Measurements from ENCODE around the gene CCL4L2. TPM values are rescaled to one million over a fixed set of nuclear protein-coding genes. Genes with fewer than 3 reads are reported as not detected.
A peak's percentile ranks its signal among the peaks of the same experiment; 100 is the strongest.
"Not testable (repeated sequence)": the region's sequence is repeated elsewhere in the genome, so short reads cannot be mapped to it uniquely, and the experiment has no call there.

Gene CCL4L2
- 1 to 10 TPM in 3 of 4 donors, under 1 TPM in 1; 0.26 to 3.5 (median 2.0) TPM for polyA plus RNA-seq (ENCODE audit: insufficient read length in 4 of 4)

DNA sequence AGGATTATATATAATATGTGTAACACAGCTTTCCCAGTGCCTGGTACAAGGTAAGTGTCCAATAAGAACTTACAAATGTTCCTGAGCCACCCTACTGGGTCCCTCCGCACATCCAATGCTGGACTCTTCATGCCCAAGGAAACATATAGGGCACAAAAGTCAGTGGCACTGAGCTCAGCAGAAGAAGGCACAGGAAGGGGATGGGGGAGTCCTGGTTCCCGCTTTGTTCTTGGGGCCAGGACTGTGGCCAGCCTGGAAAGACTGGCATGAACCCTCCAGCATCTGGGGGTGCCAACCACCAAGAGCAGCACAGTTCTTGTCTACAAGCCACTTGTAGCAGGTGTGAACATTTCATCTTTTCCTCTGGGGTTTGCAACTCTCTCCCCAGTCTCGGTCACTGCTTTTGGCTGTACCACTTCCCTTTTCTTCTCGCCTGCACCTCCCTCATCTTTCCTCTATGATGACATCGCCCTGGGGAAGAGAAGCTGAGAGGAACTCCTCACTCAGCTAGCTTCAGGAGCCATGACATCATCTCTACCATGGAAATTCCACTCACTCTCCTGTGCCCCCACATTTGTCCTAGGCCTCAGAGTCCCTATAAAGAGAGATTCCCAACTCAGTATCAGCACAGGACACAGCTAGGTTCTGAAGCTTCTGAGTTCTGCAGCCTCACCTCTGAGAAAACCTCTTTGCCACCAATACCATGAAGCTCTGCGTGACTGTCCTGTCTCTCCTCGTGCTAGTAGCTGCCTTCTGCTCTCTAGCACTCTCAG lies at the start of gene CCL4L2:
Gene CCL4L2, plus strand, starts transcription at position 625 of the 773 bp plus-strand sequence.
- not testable (repeated sequence) for DNase-seq (ENCODE audit: low read depth in 4 of 4, low spot score in 3 of 4)

DNA sequence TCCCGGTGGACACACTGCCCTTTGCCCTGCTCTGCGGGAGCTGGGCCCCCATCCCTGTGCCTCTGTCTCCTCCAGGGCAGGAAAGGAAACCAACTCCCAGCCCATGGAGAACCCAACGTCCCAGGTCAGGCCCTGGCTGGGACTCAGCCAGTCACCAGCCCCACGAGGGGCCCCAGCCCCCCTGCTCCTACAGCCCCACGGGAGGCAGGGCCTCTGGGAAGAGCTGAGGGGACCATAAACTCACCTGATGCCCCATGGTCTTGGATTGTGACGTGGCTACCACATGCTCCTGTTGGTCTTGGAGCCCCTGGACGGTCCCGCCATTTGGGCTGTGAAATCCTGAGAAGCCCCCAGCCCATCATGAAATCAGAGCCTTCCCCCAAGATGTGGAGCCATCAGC lies 42.0 kb upstream of the CCL4L2 start:
- DNase-seq (ENCODE audit: low read depth in 4 of 4, low spot score in 3 of 4), result not testable (repeated sequence)

DNA sequence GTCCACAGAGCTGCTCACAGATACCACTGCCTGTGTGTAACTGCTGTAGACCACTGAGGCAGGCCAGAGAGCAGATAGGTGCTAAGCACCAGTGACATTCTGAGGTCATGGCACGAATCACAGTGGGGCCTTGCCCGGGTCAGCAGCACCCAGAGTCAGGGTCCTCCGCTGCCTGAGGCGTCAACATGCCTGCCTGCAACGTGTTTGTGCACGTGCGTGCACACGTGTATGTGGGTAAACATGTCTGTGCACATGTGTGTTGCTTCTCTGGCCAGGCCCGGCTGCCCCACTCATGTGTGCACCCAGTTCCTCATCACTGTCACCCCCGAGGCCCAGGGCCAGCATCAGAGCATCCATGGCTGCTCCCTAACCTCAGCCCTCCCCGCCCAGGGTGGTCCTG lies 34.3 kb upstream of the CCL4L2 start, which contains the start of gene TBC1D3B:
Gene TBC1D3B, minus strand, starts transcription at position 101 of the 400 bp plus-strand sequence. CDS start 1,586 bp downstream, outside the sequence.
- DNase-seq (ENCODE audit: low read depth in 4 of 4, low spot score in 3 of 4), result not testable (repeated sequence)

DNA sequence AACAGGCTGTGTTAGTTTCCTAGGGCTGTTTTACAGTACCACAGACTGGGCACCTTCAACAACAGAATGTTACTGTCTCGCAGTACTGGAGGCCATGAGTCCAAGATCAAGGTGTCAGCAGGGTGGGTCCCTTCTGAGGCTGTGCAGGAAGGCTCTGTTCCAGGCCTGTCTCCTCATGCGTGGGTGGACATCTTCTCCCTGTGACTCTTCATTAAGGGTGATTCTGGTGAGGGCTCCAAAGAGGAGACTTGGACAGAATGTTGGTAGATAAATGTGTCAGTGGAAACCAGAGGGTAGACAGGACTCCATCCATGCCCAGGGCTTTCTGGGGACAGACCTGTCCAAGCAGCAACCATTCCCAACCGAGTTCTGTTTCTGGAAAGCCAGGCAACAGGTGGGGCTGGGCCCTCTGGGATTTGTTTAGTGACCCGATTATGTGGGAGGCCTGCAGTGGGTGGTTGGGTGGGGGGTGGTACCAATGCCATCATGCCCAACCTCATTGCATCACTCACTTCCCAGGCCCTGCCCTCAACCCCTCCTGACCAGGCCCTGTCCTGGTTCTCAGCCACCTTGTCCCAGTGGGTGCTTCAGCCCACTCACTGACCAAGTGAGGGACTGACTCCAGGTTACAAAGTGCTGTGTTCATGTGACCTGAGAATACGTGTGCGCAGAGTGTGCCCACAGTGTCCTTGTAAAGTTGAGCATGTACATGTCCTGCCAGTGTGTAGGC lies 29.3 kb upstream of the CCL4L2 start:
- not testable (repeated sequence) for DNase-seq (ENCODE audit: low read depth in 4 of 4, low spot score in 3 of 4)

DNA sequence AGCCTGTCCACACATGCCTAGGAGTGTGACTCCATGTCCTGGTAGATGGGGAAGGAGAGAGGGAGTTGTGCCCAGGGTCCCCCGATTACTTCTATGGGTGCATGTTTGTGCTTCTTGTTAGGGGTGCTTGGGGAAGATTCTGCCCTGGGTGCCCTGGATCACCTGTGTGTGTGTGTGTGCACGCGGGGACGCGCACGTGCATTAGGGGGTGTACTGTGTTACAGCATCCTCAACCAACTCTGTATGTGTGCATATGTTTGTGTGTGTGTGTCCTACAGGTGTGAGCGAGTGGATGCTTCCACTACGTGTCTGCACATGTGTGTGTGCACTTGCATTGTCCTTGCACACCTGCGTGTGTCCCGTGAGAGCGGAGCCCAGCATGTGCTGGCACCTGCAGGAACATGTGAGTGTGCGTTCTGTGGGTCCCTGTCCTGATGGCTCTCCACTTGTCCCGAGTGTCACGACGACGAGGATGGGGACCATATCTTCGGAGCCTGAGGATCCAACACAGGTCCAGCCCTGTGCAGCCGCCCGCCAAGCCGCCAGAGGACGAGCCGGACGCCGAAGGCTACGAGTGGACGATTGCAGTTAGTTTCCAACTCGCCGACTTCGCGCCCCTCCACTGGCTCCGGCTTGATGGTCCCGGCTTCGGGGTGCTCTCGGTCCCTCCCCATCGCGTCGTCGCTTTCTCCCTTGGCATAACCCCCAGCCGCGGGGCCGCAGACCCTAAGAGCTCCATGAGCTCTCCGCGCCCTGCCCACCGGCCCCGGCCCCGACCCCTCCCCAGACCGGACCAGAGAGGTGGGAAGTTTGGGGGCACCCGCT lies 28.5 kb upstream of the CCL4L2 start:
- DNase-seq (ENCODE audit: low read depth in 4 of 4, low spot score in 3 of 4), result peak in 1 of 4 donors; percentile 37

DNA sequence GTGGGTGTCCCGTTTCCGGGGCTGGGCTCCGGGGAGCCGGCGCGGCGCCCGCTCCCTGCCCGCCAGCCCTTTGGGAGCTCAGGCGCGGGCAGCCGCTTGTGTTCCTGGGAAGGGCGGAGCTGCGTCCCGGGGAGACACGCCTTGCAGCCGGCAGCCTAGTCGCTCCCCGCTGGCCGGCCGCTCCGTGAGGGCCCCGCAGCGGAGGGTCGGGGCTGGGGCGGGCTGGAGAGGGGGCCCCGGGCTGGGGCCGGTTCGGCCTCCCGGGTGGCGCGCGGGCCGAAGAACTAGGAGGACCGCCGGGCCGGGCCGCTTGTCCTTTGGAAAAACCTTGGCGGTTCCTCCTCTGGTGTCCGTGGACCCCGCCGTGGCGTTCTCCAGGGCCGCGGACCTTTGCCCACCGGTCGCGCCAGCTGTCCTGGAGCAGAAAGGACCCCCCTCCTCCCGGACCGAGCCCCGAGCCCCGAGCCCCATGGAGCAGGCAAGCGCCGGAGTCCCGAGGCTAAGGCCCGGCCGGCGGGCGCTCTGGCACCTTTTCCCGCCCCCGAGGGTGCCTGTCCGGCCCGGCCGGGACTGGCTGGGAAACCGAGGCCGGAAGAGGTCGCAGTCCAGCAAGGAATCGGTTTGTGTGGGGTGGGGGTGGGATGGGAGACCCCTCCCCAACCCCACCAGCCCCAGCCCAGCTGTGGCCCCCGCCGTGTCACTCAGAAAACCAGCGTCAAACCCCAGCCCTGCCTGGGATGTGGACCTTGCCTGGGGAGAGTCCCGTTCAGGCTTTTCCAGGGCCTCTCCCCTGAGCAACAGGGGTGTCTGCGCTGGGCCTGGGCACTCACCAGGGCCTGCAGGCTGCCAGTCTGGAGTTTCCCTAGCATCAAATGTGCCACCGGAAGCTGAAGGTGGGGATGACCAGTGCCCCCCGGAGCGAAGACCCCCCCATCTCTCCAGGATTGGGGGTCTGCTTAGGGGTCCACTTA lies 27.6 kb upstream of the CCL4L2 start:
- DNase-seq (ENCODE audit: low read depth in 4 of 4, low spot score in 3 of 4), result peak in 3 of 4 donors; percentile 10 to 74 (median 56)

DNA sequence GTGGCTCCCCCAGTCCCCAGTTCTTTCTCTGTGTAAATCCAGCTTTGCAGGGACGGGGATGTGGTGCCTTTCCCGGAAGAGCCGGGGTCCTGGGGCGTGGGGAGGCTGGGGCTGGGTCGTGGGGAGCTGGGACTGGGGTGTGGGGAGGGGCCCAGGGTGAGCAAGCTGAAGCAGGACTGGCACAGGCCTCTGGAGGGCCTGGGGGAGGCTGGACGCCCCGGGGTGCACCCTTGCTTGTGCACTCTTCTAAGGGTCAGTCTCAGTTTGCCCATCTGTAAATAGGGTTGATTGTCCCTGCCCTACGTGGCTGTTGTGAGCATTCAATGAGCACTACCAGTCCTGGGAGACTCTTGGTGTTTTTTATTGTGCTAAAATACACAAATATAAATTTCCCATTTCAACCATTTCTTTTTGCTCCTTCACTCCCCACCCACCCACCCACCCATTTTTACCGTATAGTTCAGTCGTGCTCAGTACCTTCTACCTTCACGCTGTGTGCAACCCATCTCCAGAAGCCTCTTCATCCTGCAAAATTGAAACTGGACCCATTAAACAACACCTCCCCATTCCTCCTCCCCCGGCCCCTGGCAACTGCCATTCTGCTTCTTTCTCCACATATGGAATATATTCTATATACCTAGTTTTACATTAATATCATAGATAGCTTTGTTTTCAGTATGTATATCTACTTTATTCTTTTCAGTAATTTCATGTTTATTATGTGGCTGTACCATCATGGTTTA lies 26.7 kb upstream of the CCL4L2 start:
- no peak for DNase-seq (ENCODE audit: low read depth in 4 of 4, low spot score in 3 of 4)

DNA sequence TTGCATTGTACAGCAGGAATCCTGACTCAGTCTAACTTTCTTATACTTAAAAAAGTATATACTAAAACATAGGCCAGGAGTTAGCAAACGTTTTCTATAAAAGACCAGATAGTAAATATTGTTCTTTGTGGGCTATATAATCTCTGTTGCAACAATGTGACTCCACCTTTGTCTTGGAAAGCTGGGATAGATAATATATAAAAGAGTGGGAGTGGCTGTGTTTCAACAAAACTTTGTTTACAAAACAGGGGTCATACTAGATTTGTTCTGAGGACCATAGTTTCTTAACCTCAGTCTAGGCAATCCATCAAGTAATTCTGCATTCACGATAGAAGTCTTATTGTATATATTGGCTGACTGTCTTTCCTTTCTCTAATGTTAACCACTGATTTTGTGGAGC lies 25.4 kb upstream of the CCL4L2 start:
- DNase-seq (ENCODE audit: low read depth in 4 of 4, low spot score in 3 of 4), result no peak

DNA sequence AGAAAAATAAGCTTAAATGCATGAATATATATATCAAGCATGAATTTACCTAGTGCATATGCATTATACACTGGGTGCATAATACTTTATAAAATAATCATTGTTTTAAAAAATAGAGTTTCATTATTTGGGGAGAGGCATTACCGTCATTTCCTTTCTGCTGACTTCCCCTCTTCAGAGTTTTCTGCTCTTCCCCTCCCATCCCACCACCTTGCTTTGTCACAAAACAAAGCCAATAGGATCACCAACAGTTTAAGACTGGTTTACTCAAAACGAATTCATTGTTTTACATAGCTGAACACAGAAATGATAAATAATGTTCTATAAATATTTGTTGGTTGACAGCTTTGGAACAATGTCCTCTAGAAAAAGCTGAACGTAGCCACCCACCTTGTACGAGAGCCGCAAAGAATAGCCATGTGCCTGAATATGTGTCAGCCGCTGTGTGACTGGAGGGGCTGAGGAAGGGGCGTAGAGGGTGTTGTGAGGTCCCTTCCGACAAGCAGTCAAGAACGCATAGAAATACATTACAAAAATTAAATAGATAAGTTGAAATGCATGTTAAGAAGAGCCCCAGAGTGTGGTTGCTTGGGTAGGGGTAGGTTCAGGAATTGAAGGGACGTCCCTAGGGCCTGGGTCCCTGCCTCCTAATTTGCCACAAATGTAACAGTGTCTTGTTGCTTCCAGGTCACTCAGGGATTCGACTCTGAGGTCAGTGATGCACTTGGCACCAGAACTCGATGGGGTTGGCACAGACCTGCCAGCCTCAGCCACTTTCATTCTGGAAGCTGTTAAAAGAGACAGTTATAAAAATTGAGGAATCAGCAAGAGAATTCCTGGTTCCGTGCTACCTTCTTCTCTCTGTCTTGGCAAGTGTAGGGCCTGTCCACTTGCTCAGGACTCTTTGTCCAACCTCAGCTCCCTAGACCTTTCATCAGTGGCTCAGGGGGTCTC lies 23.8 kb upstream of the CCL4L2 start:
- DNase-seq (ENCODE audit: low read depth in 4 of 4, low spot score in 3 of 4), result not testable (repeated sequence)

DNA sequence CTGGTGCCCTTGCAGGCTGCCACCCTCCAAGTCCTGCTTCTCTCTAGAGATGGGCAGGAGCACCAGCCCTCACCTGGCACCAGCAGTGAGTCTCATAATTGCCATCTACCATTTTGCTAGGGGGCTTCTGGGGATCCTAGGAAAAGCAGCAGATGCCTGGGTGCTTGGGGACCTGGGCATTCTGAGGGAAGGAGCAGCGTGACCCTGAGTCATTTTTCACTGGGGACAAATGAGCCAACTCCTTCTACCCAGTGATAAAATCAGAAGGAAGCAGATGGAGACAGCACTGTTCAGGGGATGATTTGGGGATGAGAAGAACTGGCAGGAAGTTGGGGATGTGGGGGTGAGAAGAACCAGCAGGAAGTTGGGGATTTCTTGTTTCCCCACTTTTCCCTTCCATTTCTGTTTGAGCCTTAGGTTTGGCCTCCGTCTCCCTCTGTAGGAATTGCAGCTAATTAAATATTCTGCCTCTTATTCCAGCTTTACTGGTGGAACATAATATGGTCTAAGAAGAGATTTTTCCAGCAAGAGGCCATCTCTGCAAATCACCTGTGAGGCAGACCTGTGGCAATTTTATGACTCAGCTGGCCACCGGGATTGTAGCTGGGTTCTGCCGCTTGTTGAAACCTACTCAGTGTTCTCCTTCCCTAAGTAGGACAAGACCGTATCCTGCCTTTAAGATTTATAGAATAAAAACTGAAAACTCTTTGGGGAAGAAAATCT lies 22.8 kb upstream of the CCL4L2 start:
- not testable (repeated sequence) for DNase-seq (ENCODE audit: low read depth in 4 of 4, low spot score in 3 of 4)

DNA sequence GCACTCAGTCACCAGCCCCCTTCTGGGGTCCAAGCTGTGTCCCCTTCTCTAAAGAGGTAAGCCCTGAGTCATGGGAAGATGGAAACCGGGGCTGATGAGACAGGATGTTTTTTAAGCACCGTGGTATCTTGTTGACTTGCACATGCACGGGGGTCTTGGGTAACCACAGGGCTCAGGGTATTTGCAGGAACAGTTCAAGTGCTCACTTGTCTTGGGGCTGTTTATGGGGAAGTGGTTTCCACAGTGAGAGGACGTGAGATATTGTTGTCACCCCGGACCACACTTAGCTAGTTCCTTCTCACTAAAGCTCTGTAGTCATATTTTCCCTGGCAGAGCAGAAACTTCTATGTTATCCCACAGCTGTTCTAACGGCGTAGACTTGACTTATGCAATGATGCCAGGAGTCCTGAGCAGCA lies 22.0 kb upstream of the CCL4L2 start:
- DNase-seq (ENCODE audit: low read depth in 4 of 4, low spot score in 3 of 4), result no peak

DNA sequence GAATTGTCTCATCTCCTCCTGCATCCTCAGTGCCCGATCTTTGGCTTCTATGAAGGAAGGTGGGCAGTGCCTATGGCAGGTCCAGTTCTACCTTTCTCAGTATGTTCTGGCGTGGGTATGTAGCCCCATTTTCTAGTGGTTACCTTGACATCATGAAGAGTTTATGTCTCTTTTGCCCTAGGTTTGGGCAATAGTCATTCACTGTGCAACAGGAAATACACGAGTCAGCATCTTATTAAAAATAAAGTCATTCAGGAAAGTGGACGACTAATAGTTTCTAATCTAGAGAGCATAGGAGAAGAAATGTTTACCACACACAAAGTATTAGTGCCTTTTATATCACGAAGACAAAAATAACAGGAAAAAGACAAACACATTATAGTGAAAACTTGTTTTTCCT lies 20.9 kb upstream of the CCL4L2 start:
- not testable (repeated sequence) for DNase-seq (ENCODE audit: low read depth in 4 of 4, low spot score in 3 of 4)

DNA sequence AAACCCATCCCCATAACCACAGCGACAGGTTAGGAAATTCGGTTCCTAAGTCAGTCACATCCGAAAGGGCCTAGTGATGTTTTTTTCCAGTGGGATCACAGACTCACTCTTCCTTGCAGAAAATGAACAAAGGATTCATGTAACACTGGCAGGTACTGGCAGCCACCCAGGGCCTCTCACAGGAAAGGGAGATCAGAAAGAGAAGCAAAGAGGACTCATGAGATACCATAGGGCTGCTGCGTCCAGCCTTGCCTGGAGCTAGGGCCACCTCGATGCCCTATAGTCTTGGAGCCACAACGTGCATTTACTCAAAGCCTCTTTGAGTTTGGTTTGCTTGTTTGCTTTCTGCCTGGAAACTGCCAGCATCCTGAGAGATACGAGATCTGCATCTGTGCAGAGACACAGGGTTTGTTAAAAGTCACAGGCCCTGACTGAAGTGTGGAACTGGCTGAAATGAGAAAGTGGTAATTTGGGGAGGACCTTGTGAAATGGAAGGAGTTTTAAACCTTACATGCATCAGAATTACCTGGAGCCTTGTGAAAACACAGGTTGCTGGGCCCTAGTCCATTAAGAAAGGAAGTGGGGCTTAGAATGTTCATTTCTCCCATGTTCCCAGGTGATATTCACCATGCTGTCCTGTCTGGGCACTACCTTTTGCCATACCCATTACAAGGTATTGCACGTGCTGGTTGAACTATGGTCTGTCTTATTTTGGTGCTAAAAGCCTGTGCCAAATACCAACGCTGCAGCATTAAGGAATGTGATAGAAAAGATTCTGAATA lies 20.1 kb upstream of the CCL4L2 start:
- DNase-seq (ENCODE audit: low read depth in 4 of 4, low spot score in 3 of 4), result not testable (repeated sequence)

DNA sequence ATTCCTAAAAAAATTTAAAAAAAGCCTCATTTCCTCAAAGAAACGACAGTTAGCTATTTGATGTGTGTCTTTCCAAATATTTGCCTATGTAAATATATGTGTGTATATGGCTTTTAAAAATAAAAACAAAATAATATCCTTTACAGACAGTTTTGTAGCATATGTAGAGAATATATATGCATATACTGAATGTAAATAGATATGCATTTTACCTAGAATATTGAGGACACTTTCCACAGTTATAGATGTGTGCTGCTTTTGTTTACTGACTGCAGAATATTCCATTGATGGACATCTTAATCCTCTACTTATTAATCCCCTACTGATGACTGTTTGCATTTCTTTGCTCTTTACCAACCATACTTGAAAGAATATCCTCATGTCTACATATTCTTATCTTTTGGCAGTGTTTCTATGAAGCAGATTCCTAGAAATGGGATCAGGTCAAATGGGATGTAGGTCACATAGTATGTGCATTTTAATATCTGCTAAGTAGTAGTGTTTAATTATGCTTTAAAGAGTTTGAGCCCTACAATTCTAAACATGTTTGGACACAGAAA lies 17.6 kb upstream of the CCL4L2 start:
- DNase-seq (ENCODE audit: low read depth in 4 of 4, low spot score in 3 of 4), result no peak

DNA sequence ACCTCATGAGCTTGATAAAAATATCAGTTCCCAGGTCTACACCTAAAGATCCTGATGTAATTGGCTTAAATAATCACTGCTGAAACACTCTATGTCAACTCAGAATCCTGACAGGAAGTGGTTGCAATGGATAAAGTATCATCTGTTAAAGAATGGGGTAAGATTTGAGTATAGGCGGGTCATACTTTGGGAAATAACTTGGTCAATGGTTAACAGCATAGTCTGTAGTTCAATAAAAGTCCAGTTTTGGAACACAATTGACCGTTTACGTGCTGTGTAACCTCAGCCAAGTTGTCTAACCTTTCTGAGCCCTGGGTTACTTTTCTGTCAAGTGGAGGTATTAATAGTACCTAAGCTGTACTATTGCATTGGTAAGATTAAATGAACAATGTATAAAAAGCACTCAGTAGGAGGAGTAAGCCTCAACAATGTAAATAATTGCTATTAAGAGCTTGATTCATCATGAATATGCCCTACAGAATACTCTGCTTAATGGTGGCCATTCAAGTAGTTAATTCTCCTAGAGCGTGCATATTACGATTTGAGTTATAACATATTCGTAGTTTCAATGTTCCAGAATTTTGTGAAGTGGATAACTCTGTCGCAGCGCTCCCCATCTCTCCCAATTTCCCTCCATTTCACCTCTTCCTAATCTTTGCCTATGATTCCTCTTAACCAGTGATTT lies 16.6 kb upstream of the CCL4L2 start:
- DNase-seq (ENCODE audit: low read depth in 4 of 4, low spot score in 3 of 4), result not testable (repeated sequence)

Measured in right renal pelvis (tissue), 4 donors.